Measurements from ENCODE around the gene RYR1.

RYR1 gene

DNA sequence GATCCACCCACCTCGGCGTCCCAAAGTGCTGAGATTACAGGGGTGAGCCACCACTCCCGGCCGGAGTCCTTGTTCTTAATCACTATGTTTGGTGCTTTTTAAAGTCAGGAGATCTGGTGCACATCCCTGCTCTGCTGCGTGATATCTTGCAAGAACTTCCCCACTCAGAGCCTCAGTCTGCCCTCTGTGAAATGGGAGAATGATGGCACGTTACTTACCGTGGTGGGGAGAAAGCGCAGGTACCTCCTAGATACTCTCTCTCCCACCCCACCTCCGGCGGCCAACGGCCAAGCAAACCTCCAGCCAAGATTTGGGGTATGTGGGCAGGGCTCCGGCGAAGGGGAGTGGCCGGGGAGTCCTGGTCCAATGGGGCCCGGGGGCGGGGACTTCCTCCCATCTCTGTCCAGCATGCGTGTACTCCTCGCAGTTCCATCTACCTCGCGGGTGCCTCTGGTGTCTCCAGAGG, at the start of gene RYR1:
TSS of gene RYR1 (plus strand) at position 424 of the 466 bp plus-strand sequence. CDS start 139 bp downstream, outside the sequence.
- peak; percentile 11 for DNase-seq
- in situ Hi-C loops (cut with HindIII; ENCODE audit: low pct_ligation_motif_present, low pct_unique_long_range_greater_than_20kb, low sequenced_read_pairs) = no loop called here

DNA sequence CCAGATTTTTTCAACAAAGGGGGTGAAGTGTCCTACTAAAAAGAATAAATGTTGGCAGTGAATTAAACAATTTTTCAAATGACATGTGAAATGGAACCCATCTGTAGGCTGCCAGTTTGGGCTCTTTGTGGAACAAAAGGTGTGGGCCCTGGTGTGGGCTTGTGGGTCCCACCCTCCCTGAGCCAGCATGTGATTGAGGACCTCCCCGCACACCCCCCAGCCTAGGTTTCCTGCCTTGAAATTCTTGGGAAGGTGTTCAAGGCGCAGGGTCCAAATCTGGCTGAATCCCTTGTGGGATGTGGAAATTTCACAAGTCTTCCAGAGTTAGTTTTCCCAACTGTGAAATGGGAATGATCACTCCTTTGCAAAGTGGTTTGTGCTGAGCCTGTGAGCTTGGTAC, 49.7 kb upstream of the RYR1 start:
- DNase-seq = no peak
- in situ Hi-C loops (cut with HindIII; ENCODE audit: low pct_ligation_motif_present, low pct_unique_long_range_greater_than_20kb, low sequenced_read_pairs) = no loop called here

DNA sequence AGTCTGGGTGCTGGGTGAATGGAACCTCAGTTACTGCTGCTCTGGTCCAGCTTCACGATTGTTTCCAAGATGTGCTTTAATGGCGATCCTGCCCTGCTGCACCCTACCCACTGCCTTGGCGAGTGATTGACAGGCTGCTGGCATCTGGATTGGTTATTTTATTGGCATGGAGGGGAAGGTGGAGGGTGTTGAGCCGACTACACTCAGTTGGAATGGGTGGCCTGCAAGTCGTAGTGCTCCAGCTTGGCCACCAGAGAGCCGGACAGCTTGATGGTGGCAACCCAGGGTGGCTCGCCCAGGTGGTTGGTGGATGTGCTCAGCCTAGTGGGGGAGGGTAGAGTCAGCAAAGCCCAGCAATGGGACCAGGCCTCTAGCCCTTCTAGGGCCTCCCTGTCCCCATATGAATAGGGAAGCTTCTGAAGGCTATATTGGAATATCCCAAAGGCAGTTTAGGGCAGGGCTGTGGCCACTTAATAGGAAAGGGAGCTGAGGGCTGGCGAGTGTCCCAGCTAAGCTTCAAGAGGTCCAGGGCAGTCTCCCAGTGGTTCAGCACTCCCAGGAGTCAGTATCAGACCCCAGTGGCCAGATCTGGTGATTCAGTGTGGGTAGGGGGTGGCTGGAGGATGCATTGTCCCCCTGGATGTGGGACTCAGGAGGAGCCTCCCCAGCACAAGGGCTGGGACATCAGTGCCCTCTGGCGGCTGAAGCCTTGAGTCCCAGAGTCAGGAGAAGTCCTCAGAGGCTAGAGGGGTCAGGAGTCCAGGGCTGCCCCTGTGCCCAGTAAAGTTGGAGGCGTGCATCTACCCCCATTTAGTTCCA, 49.1 kb upstream of the RYR1 start:
- in situ Hi-C loops (cut with HindIII; ENCODE audit: low pct_ligation_motif_present, low pct_unique_long_range_greater_than_20kb, low sequenced_read_pairs) = no loop called here
- DNase-seq = no peak

DNA sequence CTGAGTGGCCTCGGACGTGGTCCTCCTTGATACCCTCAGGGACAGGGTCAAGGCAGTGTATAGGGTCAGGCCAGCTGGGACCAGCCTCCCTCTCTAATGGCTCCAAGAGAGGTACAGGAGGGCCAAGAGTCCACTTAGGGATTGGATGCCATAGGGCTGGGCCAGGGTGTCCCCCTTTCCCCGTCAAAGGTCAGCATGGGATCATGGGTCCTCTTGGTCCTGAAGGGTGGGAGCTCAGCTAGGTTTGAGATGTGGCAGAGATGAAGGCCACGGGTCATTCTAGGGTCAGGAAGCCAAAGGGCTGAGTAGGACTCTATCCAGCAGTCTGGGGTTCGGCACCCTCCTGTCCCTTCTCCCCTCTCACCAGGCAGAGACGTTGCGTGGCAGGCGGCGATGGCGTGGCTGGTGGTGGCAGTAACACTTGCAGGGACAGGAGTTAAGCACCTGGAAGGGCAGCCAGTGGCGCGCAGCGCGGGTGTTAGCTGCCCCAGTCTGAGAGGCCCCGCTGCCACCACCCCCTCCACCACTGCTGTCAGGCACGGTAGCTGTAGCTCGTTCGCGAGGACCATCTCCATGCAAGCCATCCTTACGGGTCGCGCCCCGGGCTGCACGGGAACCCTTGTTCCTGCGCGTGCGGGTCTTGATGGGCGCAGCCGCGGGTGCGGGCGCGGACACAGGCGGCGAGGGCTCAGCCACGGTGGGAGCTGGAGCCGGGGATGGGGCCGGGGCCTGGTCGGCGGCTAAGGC, 48.3 kb upstream of the RYR1 start:
- no peak for DNase-seq
- in situ Hi-C loops (cut with HindIII; ENCODE audit: low pct_ligation_motif_present, low pct_unique_long_range_greater_than_20kb, low sequenced_read_pairs) = no loop called here

DNA sequence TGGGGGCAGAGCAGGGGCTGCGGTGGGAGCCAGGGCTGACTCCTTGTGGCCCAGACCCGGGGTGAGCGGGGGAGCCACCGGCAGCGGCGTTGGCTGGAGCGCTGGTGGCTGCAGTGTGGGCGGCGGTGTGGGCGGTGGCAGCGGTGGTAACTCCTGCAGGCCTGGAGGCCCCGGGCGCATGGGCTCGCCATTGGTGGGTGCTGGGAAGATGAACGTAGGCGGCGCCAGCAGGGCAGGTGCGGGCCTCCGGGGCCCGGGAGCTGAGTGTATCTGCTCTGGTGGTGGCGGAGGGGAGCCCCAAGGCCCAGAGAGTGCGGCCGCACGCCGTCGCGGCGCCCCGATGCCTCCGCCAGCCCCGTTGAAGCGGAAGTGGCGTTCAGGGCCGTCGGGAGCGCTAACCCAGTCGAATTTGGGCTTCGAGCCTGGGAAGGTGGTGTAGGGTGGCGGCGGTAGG, 47.7 kb upstream of the RYR1 start:
- DNase-seq = no peak

DNA sequence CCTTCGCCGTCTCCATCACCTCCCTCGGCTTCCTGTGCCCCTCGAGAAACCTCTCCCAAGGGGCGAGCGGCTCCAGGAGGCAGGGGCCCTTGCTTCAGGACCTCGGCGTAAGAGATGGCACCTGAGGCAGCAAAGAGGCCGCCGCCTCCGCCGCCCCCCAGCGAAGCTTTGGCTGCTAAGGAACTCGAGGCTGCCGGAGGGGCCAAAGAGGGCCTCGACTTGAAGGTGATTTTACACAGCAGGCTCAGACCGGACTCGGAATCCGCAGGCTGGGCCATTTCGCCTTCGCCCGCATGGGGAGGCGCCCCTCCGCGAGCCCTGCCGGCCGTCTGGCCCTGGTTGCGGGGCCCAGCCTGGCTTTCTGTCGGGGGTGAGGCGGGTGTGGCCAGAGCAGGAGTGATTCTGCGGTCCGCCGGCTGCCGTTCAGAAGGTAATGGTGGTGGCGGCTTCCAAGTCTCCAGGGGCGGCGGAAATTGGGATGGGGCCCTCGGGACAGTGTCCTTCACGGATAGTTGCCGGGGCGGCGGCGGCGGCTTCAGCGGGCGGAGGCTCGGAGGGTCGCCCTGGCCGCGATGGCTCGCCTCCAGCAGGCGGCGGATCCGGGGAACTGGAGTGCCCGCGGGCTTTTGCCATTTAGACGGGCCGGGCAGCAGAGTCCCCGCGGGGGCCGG, 47.1 kb upstream of the RYR1 start:
- in situ Hi-C loops (cut with HindIII; ENCODE audit: low pct_ligation_motif_present, low pct_unique_long_range_greater_than_20kb, low sequenced_read_pairs) = no loop called here
- no peak for DNase-seq

More for the DNA sequence above, 47.7 kb upstream of the RYR1 start:
- in situ Hi-C loops (cut with HindIII; ENCODE audit: low pct_ligation_motif_present, low pct_unique_long_range_greater_than_20kb, low sequenced_read_pairs) = no loop called here

DNA sequence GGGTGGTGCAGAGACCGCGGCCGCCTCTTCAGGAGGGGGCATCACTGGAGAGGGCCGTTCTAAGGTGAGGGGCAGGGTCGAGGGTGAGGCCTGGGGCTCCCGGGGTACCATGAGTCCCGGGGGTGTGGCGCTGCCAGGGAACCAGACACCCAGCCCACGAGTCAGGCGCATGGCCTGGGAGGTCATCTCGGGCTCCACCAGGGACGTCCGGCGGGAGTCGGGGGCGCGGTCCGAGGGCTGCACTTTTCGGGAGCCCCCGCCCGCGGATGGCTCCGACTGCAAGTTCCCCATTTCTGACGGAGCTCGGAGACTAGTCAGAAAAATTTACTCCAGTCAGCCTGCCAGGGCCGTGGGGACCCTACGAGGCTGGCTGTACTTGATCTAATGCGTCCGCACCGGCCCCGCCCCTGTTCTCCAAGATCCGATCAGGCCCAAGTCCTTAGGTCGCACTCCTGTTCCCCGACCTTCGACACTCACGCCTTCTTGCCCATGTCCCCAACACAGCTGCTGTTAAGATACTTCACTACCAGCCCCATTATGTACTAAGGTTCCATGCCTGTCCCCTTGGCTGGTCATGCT, 46.4 kb upstream of the RYR1 start:
- in situ Hi-C loops (cut with HindIII; ENCODE audit: low pct_ligation_motif_present, low pct_unique_long_range_greater_than_20kb, low sequenced_read_pairs) = no loop called here
- no peak for DNase-seq

DNA sequence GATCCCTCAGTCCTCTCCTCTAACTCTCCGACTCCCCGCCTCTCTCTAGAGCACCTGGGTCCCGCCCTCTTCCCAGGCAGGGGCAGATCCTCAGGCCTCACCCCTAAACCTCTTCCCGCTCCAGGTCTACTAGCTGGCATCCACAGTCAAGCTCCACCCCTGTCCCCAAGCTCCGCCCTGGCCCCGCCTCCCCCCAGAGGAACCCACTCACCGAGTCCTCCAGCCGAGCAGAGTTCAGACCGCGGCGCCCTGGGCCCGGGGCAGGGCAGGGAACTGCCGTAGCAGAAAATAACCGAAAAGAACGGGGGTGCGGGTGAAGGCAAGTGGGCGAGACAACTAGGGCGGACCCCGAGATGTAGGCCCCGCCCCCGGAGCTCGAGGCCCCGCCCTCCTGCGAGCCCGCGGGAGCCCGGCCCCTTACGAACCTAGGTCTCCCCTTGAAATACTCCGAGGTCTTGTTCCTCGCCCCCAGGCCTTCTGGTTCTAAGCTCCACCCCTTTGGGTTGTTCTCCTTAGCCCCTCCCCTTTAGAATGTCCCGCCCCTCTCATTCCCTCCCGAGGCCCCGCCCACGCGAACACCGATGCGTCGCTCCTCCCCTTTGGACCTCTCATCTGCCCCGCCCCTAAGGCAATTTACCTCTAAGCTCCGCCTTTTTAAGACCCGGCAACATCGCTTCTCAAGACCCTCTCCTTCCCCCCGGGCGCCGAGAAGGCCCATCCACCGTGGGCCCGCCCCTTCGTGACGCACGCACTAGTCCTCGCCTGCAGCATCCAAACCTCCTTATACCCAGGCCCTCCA, 45.7 kb upstream of the RYR1 start, which contains the start of gene GGN:
TSS of gene GGN (minus strand) at position 485 of the 799 bp plus-strand sequence. CDS start 773 bp downstream, outside the sequence.
- in situ Hi-C loops (cut with HindIII; ENCODE audit: low pct_ligation_motif_present, low pct_unique_long_range_greater_than_20kb, low sequenced_read_pairs) = no loop called here
- peak; percentile 90 for DNase-seq

DNA sequence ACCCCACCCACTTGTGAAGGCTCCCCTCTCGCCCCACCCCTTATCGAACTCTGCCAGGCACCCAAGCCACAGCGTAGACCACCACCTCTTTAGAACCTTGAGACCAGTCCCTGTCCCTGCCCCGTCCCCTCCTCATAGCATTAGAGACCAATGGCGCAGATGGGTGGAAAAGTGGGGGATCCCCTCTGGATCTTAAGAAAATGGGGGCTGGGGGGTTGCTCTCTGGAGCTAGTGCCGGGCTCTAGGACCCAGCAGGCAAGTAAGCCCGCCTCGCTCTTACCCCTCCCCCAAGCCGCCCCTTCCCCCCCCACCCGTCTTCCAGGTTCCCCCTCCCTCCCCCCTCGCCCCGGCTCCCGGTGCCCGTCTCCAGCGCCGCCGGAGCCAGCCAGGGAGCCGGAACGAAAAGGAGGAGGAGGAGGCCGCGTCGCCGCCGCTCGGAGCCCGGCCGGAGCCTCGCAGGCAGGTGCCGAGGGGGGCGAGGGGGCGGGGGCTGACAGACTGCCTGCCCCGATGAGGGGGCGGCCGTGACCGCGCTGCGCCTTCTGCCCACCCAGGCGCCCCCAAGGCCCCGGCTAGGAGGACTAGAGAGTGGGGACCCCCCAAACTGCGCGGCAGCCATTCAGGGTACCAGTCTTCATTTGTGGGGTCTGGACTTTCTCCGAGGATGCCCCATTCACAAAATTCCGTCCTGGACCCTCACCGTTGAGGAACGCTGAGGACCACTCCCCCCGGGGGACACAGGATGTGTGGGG, 45.0 kb upstream of the RYR1 start, which contains the start of gene SPRED3:
TSS of gene SPRED3 (plus strand) at position 349 of the 752 bp plus-strand sequence. CDS start 1,606 bp downstream, outside the sequence.
- in situ Hi-C loops (cut with HindIII; ENCODE audit: low pct_ligation_motif_present, low pct_unique_long_range_greater_than_20kb, low sequenced_read_pairs) = no loop called here

DNA sequence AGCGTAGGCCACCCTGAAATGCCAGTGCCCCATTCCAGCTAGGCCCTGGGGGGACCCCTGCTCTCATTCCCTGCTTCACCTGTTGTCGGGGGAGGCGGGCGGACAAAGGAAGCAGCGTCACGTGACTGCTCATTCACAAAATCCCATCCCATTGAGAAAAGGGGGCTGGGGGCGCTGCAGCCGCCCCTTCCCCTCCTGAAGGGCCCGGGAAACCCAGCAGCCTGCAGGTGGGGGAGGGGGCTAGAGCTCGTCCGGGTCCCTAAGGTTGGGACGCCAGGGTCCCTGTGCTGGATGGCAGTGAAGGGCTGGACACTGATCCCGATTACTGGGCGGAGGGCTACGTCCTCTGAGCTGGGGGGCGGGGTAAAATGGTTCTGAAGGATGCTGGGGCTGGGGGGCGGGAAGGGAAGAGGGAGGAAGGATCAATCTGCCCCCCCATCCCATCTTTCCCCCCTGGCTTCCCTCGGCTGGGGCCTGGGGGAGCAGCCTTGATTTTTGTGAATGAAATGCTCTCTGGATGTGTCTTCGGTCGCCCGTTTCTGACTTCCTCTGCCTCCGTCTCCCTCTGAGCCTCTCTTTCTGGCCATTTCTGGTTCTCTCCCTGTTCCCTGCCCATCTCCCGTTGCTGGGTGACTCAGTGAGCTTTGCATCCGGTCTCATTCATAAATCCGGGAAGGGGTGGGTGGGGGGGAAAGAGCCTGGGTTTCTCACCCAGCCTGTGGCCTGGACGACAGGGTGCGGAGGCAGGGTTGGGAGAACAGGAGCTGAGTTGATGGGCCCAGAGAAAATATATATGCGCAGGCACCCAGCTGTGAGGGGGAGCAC, 44.2 kb upstream of the RYR1 start:
- in situ Hi-C loops (cut with HindIII; ENCODE audit: low pct_ligation_motif_present, low pct_unique_long_range_greater_than_20kb, low sequenced_read_pairs) = no loop called here
- DNase-seq = peak; percentile 68

More for the DNA sequence above, 45.0 kb upstream of the RYR1 start, which contains the start of gene SPRED3:
- DNase-seq = peak; percentile 65

DNA sequence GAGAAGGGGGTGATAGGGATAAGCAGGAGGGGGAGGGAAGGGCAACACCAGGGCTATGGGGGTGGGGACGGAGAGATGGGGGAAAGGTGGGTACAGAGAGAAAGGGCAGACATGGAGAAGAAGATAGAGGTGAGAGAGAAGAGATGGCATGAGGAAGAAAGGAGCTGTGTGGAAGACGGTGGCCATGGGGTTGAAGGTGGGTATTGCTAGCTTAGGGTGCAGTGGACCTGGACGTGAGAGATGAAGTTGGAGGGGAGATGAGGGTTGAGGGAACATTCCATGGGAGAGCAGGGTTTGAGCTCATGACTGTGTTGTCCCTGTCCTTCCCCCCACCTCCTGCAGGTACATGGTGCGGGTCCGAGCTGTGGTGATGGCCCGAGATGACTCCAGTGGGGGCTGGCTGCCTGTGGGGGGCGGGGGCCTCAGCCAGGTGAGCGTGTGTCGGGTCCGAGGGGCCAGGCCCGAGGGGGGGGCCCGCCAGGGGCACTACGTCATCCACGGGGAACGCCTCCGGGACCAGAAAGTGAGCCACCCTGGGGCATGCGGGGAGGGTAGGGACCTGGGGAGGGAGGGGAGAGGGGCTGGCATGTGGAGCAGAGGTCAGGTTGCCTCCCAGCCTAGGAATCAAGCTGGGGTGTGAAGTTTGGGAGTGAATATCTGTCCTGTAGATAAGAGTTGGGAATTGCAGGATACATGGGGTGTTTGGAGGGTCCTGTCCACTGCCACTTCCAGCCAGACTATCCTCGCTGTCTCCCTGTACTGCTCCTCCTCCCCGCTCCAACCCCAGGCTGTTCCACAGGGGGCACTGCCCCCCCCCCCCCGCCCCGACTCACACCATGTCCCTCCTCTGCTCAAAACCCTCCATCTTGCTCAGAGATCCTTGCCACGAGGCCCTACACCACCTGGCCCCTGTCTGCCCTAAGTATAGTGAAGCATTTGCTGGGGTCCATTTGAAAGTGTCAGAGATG, 43.2 kb upstream of the RYR1 start:
- no peak for DNase-seq
- in situ Hi-C loops (cut with HindIII; ENCODE audit: low pct_ligation_motif_present, low pct_unique_long_range_greater_than_20kb, low sequenced_read_pairs) = no loop called here

DNA sequence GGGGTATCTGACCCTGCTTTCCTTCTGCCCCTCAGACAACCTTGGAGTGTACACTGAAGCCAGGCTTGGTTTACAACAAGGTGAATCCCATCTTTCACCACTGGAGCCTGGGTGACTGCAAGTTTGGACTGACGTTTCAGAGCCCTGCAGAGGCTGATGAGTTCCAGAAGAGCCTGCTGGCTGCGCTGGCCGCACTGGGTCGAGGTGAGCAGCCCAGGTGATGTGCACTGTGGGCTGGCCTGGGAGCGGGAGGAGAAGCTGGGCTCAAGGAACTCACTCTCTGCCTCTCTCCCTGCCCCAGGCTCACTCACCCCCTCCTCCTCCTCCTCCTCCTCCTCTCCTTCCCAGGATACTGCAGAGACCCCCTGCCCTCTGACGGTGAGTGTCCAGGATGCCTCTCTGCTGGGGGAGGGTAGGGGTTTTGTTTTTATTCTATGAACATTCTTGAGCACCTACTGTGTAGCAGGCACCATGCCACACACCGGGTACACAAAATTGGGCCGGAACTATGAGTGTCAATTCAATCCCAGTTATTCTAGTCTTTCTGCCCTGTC, 41.5 kb upstream of the RYR1 start:
- in situ Hi-C loops (cut with HindIII; ENCODE audit: low pct_ligation_motif_present, low pct_unique_long_range_greater_than_20kb, low sequenced_read_pairs) = no loop called here
- no peak for DNase-seq

DNA sequence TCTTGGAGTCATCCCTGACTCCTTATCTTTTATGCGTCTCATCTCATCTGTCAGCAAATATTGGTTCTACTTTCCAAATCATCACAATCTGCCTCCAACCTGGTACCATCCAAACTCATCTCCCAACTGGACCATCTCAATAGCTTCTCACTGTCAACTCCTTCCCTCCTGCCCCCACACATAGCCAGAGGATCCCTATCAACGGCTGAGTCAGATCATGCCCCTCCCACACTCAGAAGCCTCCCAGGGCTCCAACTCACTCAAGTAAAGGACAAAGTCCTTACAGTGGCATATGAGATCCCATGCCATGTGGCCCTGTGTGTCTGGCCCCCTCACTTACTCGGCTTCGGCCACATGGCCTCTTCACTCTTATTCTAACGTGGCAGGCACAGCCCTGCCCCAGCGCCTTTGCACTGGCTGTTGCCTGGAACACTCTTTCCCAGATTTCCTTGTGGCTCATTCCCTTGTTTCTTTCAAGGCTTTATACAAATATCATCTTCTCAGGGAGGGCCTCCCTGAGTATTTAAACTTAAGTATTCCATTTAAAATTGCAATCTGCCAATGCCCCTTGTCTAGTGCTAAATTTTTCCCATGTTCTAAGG, 40.7 kb upstream of the RYR1 start:
- DNase-seq = no peak
- in situ Hi-C loops (cut with HindIII; ENCODE audit: low pct_ligation_motif_present, low pct_unique_long_range_greater_than_20kb, low sequenced_read_pairs) = no loop called here

DNA sequence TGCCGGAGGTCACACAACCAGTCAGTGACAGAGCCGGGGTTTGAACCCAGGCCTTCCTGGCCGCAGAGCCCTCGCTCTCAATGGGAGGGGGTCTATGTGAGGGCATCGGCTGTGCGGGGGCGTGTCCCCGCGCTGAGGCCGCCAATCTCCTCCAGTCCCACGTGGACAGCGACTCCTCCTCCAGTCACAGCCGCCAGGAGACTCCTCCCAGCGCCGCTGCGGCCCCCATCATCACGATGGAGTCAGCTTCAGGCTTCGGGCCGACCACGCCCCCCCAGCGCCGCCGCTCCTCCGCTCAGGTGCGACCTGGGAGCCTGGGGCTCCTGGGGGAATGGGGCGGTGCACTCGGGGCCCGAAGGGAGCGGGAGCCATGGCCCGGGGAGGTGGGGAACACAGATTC, 39.0 kb upstream of the RYR1 start:
- no peak for DNase-seq
- in situ Hi-C loops (cut with HindIII; ENCODE audit: low pct_ligation_motif_present, low pct_unique_long_range_greater_than_20kb, low sequenced_read_pairs) = no loop called here
